ENCODE measurements around the gene FOLR2. TPM values are rescaled to one million over a fixed set of nuclear protein-coding genes. Genes with fewer than 3 reads are reported as not detected.

Gene FOLR2
- total and polyA plus RNA-seq, 9 donors = 18.2 to 31.4 (median 26.7) TPM

DNA sequence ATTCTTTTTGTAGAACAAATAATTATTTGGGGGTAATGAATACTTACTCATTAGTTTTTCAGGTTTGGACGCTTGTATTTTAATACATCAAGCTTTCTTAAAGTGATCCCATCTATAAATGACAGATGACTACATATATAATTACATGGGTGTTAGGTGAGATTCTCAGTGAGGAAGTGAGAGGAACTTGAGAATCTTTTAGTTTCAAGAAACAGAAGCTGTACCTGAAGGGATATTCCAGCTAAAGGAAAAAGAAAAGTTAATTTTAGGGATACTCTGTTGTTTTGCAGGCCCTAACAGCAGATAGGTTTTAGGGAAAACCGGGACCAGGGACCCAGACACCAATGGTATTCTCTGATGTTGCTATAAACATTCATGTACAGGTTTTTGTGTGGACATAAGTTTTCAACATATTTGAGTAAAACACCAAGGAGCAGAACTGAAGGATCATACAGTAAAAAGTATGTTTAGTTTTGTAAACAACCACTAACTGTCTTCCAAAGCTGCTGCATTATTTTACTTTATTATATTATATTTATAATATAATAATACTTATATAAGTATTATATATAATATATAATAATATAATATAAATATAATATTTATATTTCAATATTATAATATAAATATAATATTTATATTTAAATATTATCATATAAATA is 51.5 kb downstream of the FOLR2 start:
- no peak for DNase-seq
- peaks cover 7% of the 10 kb centered on the region for H3K27me3 ChIP-seq (ENCODE audit: control insufficient read depth, insufficient read depth, low read length)
- H3K36me3 ChIP-seq (ENCODE audit: control insufficient read depth, insufficient read depth, low read length) = no peaks in the 10 kb centered on the region
- no peaks in the 10 kb centered on the region for H3K4me1 ChIP-seq (ENCODE audit: control insufficient read depth, insufficient read depth, low read length)
- H3K4me3 ChIP-seq (ENCODE audit: low read length) = no peak overlapping the region
- H3K9me3 ChIP-seq (replicated peaks; ENCODE audit: control insufficient read depth, low read depth, low read length) = no peaks in the 10 kb centered on the region
- WGBS (ENCODE audit: insufficient coverage) = no CpG with 5 or more reads among the region's 2 CpGs
- no peak overlapping the region for H3K27ac ChIP-seq (ENCODE audit: low read length)

Other genes starting within 250 kb of the FOLR2 start
- 2.5 TPM for gene IL18BP, start 217.9 kb upstream of the FOLR2 start, total RNA-seq
- 10 to 100 TPM in 1 of 8 donors, 1 to 10 TPM in 7; 4.7 to 11.0 (median 6.8) TPM for gene IL18BP, start 217.9 kb upstream of the FOLR2 start, polyA plus RNA-seq (ENCODE audit: insufficient read depth in 1 of 8, insufficient read length in 8 of 8, low replicate concordance in 1 of 8)
- 118 TPM for gene NUMA1, start 136.3 kb upstream of the FOLR2 start, total RNA-seq
- 100 to 1,000 TPM; 144 to 197 (median 173) TPM for gene NUMA1, start 136.3 kb upstream of the FOLR2 start, polyA plus RNA-seq (ENCODE audit: insufficient read depth in 1 of 8, insufficient read length in 8 of 8, low replicate concordance in 1 of 8)
- 3.4 TPM for gene LRRC51, start 135.9 kb upstream of the FOLR2 start, total RNA-seq
- gene LRRC51, start 135.9 kb upstream of the FOLR2 start, polyA plus RNA-seq (ENCODE audit: insufficient read depth in 1 of 8, insufficient read length in 8 of 8, low replicate concordance in 1 of 8) = 1 to 10 TPM; 5.8 to 9.5 (median 7.7) TPM
- gene LAMTOR1, start 113.5 kb upstream of the FOLR2 start, total RNA-seq = 53.4 TPM
- 10 to 100 TPM; 84.6 to 99.1 (median 92.7) TPM for gene LAMTOR1, start 113.5 kb upstream of the FOLR2 start, polyA plus RNA-seq (ENCODE audit: insufficient read depth in 1 of 8, insufficient read length in 8 of 8, low replicate concordance in 1 of 8)
- gene TOMT, start 110.9 kb upstream of the FOLR2 start, total RNA-seq = not detected
- not detected for gene TOMT, start 110.9 kb upstream of the FOLR2 start, polyA plus RNA-seq (ENCODE audit: insufficient read depth in 1 of 8, insufficient read length in 8 of 8, low replicate concordance in 1 of 8)
- 29.8 TPM for gene ANAPC15, start 104.1 kb upstream of the FOLR2 start, total RNA-seq
- gene ANAPC15, start 104.1 kb upstream of the FOLR2 start, polyA plus RNA-seq (ENCODE audit: insufficient read depth in 1 of 8, insufficient read length in 8 of 8, low replicate concordance in 1 of 8) = 10 to 100 TPM; 30.7 to 38.7 (median 35.5) TPM
- not detected for gene FOLR3, start 81.1 kb upstream of the FOLR2 start, total RNA-seq
- under 1 TPM in 1 of 8 donors, not detected in 7; 0.18 TPM for gene FOLR3, start 81.1 kb upstream of the FOLR2 start, polyA plus RNA-seq (ENCODE audit: insufficient read depth in 1 of 8, insufficient read length in 8 of 8, low replicate concordance in 1 of 8)
- 3.6 TPM for gene FOLR1, start 24.7 kb upstream of the FOLR2 start, total RNA-seq
- gene FOLR1, start 24.7 kb upstream of the FOLR2 start, polyA plus RNA-seq (ENCODE audit: insufficient read depth in 1 of 8, insufficient read length in 8 of 8, low replicate concordance in 1 of 8) = 1 to 10 TPM; 2.8 to 8.6 (median 5.0) TPM
- gene INPPL1, start 8.0 kb downstream of the FOLR2 start, total RNA-seq = 87.7 TPM
- 100 to 1,000 TPM; 134 to 211 (median 165) TPM for gene INPPL1, start 8.0 kb downstream of the FOLR2 start, polyA plus RNA-seq (ENCODE audit: insufficient read depth in 1 of 8, insufficient read length in 8 of 8, low replicate concordance in 1 of 8)
- gene PHOX2A, start 27.4 kb downstream of the FOLR2 start, total RNA-seq = not detected
- gene PHOX2A, start 27.4 kb downstream of the FOLR2 start, polyA plus RNA-seq (ENCODE audit: insufficient read depth in 1 of 8, insufficient read length in 8 of 8, low replicate concordance in 1 of 8) = under 1 TPM in 1 of 8 donors, not detected in 7; 0.21 TPM
- gene CLPB, start 217.7 kb downstream of the FOLR2 start, total RNA-seq = 20.3 TPM
- gene CLPB, start 217.7 kb downstream of the FOLR2 start, polyA plus RNA-seq (ENCODE audit: insufficient read depth in 1 of 8, insufficient read length in 8 of 8, low replicate concordance in 1 of 8) = 10 to 100 TPM; 11.5 to 18.7 (median 15.6) TPM

Measured in muscle of leg (tissue), 11 donors.